NCI-H82 treated with DMSO at 0.1 percent for 48 hours (cell line): ENCODE results near the gene PLCD3.

Experiments
- DNase-seq: peaks from one replicate; lab custom pipeline; 2025; ENCODE audit not compliant: unreplicated experiment; lab: John Stamatoyannopoulos, UW

PLCD3 gene

GRCh38 chr17:45119964-45120363, 12.4 kb downstream of the PLCD3 start:
- DNase-seq, result no peak

- DNase-seq, result no peak
Observed at GRCh38 chr17:45118691-45119090, 13.6 kb downstream of the PLCD3 start.

GRCh38 chr17:45117848-45118646, 14.3 kb downstream of the PLCD3 start:
- DNase-seq, result no peak

GRCh38 chr17:45117334-45117733, 15.0 kb downstream of the PLCD3 start:
- no peak for DNase-seq

GRCh38 chr17:45116434-45117016, 15.8 kb downstream of the PLCD3 start:
- DNase-seq, result no peak

GRCh38 chr17:45115871-45116270, 16.4 kb downstream of the PLCD3 start:
- no peak for DNase-seq

GRCh38 chr17:45115015-45115625, 17.2 kb downstream of the PLCD3 start:
- DNase-seq, result no peak

GRCh38 chr17:45114117-45114932, 18.0 kb downstream of the PLCD3 start:
- no peak for DNase-seq

- DNase-seq, result no peak
Observed at GRCh38 chr17:45113424-45113754, 18.9 kb downstream of the PLCD3 start.

GRCh38 chr17:45112559-45113423, 19.5 kb downstream of the PLCD3 start:
- DNase-seq, result no peak

- no peak for DNase-seq
Observed at GRCh38 chr17:45111850-45112249, 20.5 kb downstream of the PLCD3 start.

GRCh38 chr17:45110676-45111611, 21.4 kb downstream of the PLCD3 start:
- DNase-seq, result no peak

- no peak for DNase-seq
Observed at GRCh38 chr17:45108595-45109521, 23.5 kb downstream of the PLCD3 start.

GRCh38 chr17:45108051-45108450, 24.3 kb downstream of the PLCD3 start:
- DNase-seq, result no peak

- no peak for DNase-seq
Observed at GRCh38 chr17:45107293-45108010, 24.9 kb downstream of the PLCD3 start.

GRCh38 chr17:45106582-45106981, 25.7 kb downstream of the PLCD3 start:
- no peak for DNase-seq

- no peak for DNase-seq
Observed at GRCh38 chr17:45106096-45106495, 26.2 kb downstream of the PLCD3 start.
